Pons (tissue), 1 donor: ENCODE results near the gene HSD3B7.

Experiments used
- DNase-seq: peaks from one replicate; pipeline ENCODE4 v3.0.0-alpha.2; 2016; ENCODE audit warnings: low spot score

HSD3B7 gene

DNA sequence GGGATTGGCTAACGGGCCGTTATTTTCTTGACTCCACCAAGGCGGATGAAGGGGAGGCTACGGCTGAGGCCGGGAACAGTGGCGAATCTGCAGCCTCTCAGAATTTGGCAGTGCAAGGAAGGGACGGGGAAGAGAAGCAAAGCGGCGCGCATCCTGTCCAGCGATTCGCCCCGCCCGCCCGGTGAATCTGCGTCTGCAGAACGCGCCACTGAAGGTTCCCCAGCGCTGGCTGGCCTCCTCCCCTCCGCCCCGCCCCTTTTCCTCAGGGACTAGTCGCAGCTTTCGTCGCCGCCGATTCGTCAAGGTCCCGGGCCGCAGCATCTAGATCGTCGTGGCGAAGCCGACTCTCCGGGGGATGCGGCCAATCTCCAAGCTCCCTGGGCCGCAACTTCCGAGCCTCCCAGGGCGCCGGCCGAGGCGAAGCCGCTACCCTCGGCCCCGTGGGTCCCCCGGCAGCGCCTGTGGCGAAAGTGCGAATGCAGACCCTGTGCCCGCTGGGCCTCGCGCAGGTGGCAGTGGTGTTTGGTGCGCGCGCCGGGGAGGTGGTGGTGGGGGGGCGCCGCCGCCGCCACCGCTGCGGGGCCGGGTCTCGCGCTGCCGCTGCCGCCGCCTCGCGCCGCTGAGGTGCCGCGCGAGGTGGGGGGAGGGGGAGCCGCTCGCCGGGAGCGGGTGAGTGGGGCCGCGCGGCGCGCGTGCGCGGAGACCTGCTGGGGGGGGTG lies 27.4 kb upstream of the HSD3B7 start, which contains the start of gene SETD1A:
Gene SETD1A (plus strand): TSS at position 299 of the 719 bp plus-strand sequence. CDS start 978 bp downstream, outside the sequence.
- peak; percentile 88 for DNase-seq

DNA sequence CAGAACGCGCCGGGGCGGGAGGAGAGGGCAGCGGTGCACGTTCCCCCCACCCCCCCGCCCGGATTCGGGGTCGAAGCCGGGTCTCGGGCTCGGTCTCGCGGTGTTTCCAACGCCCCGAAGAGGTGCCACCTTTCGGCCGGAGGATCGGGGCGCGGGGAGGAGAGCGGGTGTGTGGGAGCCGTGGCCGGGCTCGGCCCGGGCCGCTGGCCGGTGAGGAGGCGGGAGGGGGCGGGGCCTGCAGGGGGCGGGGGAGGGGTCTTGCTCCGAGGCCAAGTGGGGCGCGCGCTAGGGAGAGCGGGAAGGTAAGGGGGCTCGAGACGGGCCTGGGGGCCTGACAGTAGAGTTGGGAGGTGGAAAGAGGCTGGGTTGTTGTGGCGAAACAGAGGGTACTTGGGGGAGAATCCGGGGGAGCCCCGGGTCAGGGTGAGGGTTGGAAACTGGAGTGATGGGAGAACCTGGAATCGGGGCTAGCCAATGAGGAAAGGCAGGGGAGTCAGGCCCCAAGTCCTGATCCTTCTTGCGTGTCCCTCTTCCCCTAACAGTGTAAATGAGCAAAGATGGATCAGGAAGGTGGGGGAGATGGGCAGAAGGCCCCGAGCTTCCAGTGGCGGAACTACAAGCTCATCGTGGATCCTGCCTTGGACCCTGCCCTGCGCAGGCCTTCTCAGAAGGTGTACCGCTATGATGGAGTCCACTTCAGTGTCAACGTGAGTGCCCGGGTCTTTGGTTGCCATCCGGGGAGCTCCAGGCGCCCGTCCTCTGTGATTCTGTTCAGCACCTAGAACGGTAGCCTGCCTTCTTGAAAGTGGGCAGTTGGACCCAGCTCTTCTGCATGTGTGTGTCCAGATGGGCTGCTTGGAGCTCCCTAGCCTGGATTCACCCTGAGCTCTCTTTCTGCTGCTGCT lies 26.6 kb upstream of the HSD3B7 start:
- DNase-seq: no peak

DNA sequence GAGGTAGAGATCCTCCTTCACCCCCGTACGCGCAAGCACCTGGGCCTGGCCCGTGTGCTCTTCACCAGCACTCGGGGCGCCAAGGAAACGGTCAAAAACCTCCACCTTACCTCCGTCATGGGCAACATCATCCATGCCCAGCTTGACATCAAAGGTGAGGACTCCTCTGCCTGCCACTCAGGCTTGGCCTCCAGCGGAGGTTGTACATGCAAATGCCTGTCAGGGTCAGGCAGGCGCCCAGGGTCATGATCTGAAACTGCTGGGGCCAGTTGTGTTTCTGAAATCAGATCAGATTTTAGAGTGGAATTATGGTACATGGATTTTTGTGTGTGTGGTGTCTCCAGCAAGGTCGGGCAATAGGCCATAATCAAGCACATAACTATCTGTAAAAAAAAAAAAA lies 23.6 kb upstream of the HSD3B7 start:
- no peak for DNase-seq

DNA sequence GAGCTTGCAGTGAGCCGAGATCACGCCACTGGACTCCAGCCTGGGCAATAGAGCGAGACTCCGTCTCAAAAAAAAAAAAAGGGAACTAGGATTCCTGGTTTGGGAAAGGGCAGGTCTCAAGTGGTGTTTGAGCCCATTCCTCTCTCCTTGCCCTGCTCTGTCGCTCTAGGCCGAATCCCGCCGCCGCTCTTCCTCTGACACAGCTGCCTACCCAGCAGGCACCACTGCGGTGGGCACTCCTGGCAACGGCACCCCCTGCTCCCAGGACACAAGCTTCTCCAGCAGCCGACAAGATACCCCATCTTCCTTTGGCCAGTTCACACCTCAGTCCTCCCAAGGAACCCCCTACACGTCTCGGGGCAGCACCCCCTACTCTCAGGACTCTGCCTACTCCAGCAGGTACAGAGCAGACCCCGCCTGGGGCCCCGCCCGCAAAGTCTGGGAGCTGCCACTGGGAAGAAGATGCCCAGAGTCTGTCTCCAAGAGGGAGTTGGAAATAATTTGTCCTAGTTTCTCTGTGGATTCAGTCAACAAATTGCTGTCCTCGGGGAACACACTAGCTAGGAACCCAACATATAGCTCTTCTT lies 21.0 kb upstream of the HSD3B7 start:
- DNase-seq: no peak

DNA sequence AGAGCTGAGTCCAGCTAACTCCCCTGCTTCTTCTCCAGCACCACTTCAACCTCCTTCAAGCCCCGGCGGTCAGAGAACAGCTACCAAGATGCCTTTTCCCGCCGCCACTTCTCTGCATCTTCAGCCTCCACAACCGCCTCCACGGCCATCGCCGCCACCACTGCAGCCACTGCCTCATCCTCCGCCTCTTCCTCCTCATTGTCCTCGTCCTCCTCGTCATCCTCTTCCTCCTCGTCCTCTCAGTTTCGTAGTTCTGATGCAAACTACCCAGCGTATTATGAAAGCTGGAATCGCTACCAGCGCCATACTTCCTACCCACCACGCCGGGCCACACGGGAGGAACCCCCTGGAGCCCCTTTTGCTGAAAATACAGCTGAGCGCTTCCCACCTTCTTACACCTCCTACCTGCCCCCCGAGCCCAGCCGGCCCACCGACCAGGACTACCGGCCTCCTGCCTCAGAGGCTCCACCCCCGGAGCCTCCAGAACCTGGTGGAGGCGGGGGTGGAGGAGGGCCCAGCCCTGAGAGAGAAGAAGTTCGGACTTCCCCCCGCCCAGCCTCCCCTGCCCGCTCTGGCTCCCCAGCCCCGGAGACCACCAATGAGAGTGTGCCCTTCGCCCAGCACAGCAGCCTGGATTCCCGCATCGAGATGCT lies 20.3 kb upstream of the HSD3B7 start:
- no peak for DNase-seq

DNA sequence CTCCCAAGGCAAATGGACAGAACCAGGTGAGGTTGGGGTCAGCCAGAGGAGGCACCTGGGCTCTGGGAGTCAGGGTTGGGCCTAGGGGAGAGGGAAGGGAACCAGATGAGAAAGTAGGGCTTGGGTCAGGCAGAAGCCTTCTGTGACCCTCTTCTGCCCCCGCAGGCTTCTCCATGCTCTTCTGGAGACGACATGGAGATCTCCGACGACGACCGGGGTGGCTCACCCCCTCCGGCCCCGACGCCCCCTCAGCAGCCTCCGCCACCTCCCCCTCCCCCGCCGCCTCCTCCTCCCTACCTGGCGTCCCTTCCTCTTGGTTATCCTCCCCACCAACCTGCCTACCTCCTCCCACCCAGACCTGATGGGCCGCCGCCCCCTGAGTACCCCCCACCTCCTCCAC lies 19.6 kb upstream of the HSD3B7 start:
- DNase-seq: no peak

DNA sequence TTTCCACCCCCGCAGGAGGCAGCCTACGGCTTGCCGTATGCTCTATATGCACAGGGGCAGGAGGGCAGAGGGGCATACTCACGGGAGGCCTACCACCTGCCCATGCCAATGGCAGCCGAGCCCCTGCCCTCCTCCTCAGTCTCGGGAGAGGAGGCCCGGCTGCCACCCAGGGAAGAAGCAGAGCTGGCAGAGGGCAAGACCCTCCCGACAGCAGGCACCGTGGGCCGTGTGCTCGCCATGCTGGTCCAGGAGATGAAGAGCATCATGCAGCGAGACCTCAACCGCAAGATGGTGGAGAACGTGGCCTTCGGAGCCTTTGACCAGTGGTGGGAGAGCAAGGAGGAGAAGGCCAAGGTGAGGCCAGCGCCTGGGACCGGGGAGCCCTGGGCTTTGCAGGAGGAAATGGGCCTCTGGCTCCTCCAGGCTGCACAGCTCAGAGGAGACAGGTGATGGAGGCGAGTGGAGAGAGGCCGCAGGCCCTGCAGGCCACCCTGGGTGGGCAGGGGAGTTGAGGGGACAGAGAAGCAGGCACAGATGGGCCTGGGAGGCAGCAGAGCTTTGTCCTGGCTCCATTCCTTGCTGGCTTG lies 18.9 kb upstream of the HSD3B7 start:
- DNase-seq: no peak

DNA sequence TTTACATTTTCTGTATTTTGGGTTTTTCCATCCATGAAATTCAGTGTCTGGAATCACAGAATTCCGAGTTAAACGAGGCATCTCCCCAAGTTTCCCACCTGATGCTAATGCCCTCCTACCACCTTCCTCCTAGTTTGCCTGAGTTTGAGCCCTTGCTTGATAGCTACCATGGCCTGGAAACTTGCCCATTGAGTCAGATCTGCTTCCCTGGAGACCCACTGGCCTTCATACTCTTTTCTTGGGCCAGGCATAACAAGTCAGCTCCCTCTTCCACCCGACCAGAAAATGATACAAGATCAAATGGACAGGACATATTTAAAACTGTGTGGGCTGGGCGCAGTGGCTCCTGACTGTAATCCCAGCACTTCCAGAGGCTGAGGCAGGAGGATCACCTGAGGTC lies 17.2 kb upstream of the HSD3B7 start:
- no peak for DNase-seq

DNA sequence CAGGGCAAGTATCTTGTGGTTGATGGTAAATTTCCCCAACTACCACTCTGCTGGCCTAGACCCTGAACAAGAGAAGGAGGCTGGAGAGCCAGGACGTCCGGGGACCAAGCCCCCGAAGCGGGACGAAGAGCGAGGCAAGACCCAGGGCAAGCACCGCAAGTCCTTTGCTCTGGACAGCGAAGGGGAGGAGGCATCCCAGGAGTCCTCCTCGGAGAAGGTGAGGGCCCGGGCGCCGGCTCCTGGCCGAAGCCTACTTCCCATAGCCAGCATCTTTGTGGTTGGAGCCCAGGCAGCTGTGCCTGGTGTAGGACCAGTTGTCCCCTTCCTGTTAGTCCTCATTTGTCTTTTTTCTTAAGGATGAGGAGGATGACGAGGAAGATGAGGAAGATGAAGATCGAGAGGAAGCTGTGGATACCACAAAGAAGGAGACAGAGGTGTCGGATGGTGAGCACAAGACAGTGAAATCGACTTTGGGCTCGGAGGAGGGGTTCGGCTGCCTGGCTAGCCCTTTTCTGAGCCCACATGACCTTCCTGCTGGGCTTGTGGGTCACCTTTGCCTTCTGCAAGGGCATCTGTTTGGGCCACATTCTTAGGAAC lies 15.7 kb upstream of the HSD3B7 start:
- no peak for DNase-seq

DNA sequence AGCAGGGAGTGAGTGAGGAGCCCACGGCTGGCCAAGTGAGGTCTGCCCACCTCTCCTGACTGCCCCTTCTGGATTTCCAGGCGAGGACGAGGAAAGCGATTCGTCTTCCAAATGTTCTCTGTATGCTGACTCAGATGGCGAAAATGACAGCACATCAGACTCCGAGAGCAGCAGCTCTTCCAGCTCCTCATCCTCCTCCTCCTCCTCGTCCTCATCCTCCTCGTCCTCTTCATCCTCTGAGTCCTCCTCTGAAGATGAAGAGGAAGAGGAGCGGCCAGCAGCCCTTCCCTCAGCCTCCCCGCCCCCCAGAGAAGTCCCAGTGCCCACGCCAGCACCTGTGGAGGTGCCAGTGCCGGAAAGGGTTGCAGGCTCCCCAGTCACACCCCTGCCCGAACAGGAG lies 13.7 kb upstream of the HSD3B7 start:
- DNase-seq: no peak

DNA sequence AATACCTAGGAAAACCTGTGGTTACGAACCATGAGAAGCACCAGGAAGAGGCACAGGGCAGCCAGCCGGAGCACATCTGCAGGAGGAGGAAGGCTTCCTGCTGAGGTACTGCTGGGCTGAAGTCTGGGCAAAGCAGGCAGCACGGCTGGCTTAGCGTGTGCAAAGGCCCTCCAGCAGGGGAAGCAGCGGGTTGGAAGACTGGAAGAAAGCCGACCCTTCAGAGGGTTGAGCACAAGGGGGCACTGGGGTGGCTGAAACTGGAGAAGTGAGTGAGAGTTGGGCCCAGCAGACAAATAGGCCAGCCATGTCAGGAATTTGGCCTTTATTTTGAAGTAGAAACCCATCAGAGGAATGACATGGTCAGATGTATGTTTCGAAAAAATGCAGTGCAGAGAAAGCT lies 12.1 kb upstream of the HSD3B7 start:
- DNase-seq: no peak

DNA sequence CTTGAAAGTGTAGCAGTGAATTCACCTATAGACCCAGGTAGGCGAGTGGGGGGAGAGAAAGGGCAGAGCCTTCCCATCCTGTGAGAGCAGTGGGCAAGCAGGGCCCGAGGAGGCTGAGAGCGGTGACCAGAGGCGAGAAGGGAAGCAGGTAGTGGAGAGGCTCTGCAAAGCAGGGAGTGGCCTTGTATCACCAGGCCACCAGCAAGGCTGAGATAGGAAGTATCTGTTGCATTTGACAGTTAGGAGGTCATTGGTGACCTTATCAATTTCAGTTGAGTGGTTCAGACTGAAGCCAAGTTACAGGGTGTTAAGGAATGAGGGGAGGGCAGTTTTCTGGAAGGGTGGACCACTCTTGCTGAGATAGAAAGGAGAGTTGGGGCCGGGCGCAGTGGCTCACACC lies 10.7 kb upstream of the HSD3B7 start:
- no peak for DNase-seq

DNA sequence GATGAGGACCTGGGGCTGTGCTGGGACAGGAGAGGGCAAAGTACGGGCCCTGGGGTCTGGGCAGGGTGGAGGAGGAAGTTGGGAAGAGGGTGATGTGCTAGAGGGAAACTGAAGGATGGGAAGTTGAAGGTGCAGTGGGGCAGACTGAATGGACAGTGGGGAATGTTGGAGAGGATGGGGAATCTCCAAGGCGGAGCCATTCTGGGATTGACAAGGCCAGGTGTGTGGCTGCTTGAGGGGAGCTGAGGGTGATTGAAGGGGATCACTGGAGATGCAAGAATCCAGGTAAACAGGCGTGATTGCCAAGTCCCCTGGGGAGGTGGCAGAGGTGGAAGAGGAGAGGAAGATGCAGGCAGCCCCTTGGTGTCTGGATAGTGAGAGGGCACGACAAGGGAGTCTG lies 8.5 kb upstream of the HSD3B7 start:
- no peak for DNase-seq

DNA sequence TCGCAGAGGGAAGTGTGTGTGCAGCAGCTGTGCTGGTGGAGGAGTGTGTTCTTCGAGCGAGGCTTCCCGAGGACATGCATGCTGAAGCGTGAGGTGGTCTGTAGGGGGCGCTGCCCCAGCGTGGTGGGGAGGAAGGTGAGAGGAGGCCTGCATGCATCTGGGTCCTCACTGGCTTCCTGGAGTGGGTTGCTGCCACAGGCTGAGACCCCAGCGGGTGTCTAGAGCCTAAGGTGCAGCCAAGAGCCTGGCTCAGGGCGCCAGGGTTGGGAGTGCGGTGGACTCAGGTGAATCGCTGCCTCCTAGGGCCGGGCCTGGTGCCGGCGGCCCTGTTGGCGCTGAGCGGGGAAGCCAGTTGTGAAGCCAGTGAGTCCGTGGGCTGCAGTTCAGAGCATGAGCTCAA lies 7.5 kb upstream of the HSD3B7 start:
- no peak for DNase-seq

DNA sequence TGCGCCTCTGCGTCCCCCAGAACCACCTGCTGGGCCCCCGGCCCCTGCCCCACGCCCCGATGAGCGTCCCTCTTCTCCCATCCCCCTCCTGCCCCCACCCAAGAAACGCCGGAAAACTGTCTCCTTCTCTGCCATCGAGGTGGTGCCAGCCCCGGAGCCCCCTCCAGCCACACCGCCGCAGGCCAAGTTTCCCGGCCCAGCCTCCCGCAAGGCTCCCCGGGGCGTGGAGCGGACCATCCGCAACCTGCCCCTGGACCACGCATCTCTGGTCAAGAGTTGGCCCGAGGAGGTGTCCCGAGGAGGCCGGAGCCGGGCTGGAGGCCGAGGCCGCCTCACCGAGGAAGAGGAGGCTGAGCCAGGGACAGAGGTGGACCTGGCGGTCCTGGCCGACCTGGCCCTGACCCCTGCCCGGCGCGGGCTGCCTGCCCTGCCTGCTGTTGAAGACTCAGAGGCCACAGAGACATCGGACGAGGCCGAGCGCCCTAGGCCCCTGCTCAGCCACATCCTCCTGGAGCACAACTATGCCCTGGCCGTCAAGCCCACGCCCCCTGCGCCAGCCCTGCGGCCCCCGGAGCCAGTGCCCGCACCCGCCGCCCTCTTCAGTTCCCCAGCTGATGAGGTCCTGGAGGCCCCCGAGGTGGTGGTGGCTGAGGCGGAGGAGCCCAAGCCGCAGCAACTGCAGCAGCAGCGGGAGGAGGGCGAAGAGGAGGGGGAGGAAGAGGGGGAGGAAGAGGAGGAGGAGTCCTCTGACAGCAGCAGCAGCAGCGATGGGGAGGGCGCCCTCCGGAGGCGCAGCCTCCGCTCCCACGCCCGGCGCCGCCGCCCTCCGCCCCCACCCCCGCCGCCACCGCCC lies 5.6 kb upstream of the HSD3B7 start:
- no peak for DNase-seq

DNA sequence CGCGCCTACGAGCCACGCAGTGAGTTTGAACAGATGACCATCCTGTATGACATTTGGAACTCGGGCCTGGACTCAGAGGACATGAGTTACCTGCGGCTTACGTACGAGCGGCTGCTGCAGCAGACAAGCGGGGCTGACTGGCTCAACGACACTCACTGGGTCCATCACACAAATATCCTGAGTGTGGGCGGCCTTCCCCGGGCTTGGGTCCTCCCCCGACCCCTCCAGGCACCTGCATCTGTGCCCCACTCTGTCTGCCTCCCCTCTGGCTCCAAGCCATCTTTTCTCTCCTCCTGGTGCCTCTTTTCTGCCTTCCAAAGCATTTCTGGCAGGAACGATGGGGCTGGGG lies 5.0 kb upstream of the HSD3B7 start:
- no peak for DNase-seq

DNA sequence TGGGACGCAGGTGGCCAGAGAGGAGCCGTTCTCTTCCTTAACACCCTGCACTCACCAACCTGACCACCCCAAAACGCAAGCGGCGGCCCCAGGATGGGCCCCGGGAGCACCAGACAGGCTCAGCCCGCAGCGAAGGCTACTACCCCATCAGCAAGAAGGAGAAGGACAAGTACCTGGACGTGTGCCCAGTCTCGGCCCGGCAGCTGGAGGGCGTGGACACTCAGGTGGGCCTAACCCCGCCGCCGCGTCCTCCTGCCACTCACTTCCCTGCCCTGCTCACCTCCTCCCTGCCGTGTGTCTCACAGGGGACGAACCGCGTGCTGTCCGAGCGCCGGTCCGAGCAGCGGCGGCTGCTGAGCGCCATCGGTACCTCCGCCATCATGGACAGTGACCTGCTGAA lies 4.6 kb upstream of the HSD3B7 start:
- DNase-seq: no peak

DNA sequence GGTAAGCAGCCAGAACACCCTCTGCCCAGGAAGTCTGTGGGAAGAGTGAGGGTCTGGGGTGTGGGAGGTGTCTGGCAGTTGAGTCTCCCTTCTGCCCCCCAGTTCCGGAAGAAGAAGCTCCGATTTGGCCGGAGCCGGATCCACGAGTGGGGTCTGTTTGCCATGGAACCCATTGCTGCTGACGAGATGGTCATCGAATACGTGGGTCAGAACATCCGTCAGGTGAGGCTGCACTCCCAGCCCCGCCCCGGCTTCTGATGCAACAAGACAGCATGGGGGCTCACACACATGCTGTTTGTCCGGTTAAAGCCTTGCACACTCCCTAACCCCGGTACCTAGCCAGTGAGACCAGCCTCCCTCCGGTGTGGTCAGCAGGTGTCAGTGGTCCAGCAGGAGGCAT lies 4.0 kb upstream of the HSD3B7 start:
- DNase-seq: no peak

DNA sequence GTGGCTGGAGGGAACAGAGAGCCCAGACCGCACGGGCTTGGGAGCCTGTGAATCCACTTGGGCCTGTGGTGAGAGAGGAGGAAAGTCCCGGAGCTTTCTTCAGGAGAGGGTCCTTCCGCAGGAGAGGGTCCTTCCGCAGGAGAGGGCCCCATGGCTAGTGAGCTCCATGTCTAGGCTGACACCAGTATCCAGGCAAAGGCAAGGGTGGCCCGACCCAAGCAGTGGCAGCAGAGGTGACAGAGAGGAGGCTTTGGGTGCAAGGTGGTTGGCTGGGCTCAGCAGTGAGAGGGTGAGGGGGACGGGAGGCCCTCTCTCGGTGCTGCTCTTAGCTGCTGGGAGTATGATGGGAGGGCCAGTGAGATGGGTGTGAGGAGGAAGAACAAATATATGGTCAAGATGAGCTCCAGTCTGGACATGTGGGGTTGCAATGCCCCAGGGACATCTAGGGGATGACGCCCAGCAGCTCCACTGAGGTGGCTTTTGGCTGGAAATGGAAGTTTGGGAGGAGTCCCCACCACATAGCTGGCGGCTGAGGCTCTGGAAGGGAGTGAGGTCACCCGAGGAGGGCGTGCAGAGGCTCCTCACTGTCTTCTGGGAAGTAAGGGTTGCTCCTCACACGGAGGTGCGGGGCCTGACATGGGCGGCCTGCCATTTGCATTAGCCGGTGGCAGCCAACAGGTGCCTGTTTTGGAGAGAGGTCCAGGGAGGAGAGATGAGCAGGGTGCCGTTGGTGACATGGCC lies 2.3 kb upstream of the HSD3B7 start:
- no peak for DNase-seq

DNA sequence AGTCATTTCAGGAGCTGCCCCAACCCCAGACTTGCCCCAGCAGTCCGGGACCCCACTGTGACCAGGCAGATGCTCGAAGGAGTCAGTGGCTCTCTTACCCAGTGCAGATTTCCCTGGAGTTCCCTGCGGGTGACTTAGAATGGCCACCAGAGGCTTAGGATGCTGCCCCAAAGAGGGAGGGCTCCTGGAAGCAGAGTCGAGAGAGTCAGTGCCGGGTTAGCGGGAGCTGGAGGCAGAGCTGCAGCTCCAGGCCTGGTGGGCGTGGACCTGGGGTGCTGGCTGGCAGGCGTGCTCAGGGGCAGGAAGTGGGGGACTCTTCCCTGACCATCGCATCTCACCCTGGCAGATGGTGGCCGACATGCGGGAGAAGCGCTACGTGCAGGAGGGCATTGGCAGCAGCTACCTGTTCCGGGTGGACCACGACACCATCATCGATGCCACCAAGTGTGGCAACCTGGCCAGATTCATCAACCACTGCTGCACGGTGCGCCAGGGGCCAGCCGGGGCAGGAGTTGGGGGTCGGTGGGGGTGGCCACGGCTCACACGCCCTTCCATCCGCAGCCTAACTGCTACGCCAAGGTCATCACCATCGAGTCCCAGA lies 1.6 kb upstream of the HSD3B7 start:
- no peak for DNase-seq
